DND-41 (cell line): ENCODE data around the gene POU2F1.

ENCODE experiments used
- CTCF ChIP-seq: IDR thresholded peaks from 2 replicates; pipeline ENCODE4 v1.5.1; 2012; ENCODE audit warnings: borderline replicate concordance, low read length, moderate library complexity, mild to moderate bottlenecking; ENCODE audit not compliant: poor library complexity, severe bottlenecking; ENCODE audit errors: extremely low read depth
- EZH2 ChIP-seq: IDR thresholded peaks from 3 replicates; pipeline ENCODE4 v1.6.1; 2012; ENCODE audit warnings: borderline replicate concordance, low read depth, mild to moderate bottlenecking, moderate library complexity, low read length, inconsistent platforms; ENCODE audit not compliant: severe bottlenecking

GRCh38 chr1:167463080-167463479 lies 242.4 kb downstream of the POU2F1 start:
- no peak for TF ChIP-seq CTCF
- no peak for TF ChIP-seq EZH2
